Sigmoid colon (tissue), 7 donors: ENCODE measurements around the gene MATN4. TPM values are rescaled to one million over a fixed set of nuclear protein-coding genes. Genes with fewer than 3 reads are reported as not detected.

Source experiments
- DNase-seq: peaks from one replicate; pipeline ENCODE4 v3.0.0-alpha.2; 2019
- H3K27ac ChIP-seq, 4 donors: fragments of 200-600 bp; sonication (generic); one replicate each; pipeline ENCODE4 v1.5.1; 2016 to 2019; ENCODE audit warnings: mild to moderate bottlenecking in 1 of 4
- H3K27me3 ChIP-seq, 3 donors: fragments of 200-600 bp; sonication (generic); one replicate each; pipeline ENCODE4 v1.5.1; 2019; ENCODE audit warnings: mild to moderate bottlenecking in 1 of 3
- H3K36me3 ChIP-seq, 4 donors: fragments of 200-600 bp; sonication (generic); one replicate each; pipeline ENCODE4 v1.5.1; 2016 to 2019
- H3K4me1 ChIP-seq, 4 donors: fragments of 200-600 bp; sonication (generic); one replicate each; pipeline ENCODE4 v1.5.1; 2017 to 2019
- H3K4me3 ChIP-seq, 4 donors: fragments of 200-600 bp; sonication (generic); one replicate each; pipeline ENCODE4 v1.5.1; 2017 to 2019; ENCODE audit warnings: mild to moderate bottlenecking in 2 of 4, moderate library complexity in 1 of 4
- H3K9me3 ChIP-seq, 4 donors: fragments of 200-600 bp in 3 of 4; sonication (generic) in 3 of 4; one replicate each; pipeline versions ENCODE4 v1.5.1 to v1.6.1; 2013 to 2019
- EP300 ChIP-seq, 4 donors: sonication (generic); formaldehyde crosslinking; IDR thresholded peaks; one replicate each; pipeline ENCODE4 v1.6.1; 2017; ENCODE audit warnings: antibody characterized with exemption in 4 of 4
- POLR2A ChIP-seq, 2 donors: fragments of 450-650 bp; IDR thresholded peaks; one replicate each; pipeline ENCODE4 v1.6.1; 2016; ENCODE audit warnings: antibody characterized with exemption in 2 of 2, mild to moderate bottlenecking in 2 of 2, moderate library complexity in 2 of 2
- POLR2AphosphoS5 ChIP-seq, 4 donors: sonication (generic); formaldehyde crosslinking; IDR thresholded peaks; one replicate each; pipeline ENCODE4 v1.6.1; 2017; ENCODE audit warnings: antibody characterized with exemption in 4 of 4
- WGBS, 2 donors: extraction: QIAGEN DNeasy Blood & Tissue Kit; methylation state at CpG; one replicate each; pipeline ENCODE4 v1.1.7; 2013; 5-methylcytosine and 5-hydroxymethylcytosine counted together
- intact Hi-C: fragments of 100-400 bp; cut with DNase I; formaldehyde crosslinking; loops from one replicate; pipeline ENCODE4 v1.15.1; 2023
- polyA plus RNA-seq, 3 donors: library from polyadenylated mRNA; stranded (reverse); fragments of 200-250 nt; gene quantifications; one replicate each; pipeline ENCODE4 v1.2.3, GENCODE V29; 2013
- total RNA-seq, 4 donors: library from RNA; depleted of rRNA; stranded (reverse); fragments of >200 nt; gene quantifications; one replicate each; pipeline ENCODE4 v1.1.0, GENCODE V29; 2016
- TF ChIP-seq, protein P1 (sequence below), 4 experiments: fragments of 450-650 bp in 3 of 4; fragments of 200-600 bp in 1 of 4; IDR thresholded peaks; one replicate each; pipeline ENCODE4 v1.5.1; 2016 to 2019; ENCODE audit warnings: antibody characterized with exemption in 4 of 4, mild to moderate bottlenecking in 3 of 4, moderate library complexity in 2 of 4
- donor health status: healthy with polysubstance abuse.
- donor health status: Bipolar disorder and iron deficiency.
- donor health status: healthy.

MATN4 gene
- total and polyA plus RNA-seq, 7 donors: 0.17 TPM; not detected in 6

DNA sequence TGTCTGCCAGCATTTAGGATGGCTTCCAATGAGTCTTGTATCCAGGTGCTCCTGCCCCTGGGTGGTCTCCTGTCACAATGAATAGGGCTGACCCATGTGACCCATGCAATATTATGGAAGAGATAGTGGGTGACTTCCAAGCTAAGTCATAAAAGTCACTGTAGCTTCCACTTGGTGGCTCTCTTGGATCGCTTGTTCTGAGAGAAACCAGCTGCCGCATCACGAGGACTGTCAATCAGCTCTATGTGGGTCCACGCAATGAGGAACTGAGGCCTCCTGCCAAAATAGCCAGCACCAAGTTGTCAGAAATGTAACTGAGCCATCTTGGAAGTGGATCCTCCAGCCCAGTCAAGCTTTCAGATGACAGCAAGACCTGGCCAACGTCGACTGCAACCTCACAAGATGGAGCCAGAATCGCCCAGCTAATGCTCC is 14.9 kb upstream of the MATN4 start:
- Histone ChIP-seq H3K36me3 (peaks cover 11 to 36% (median 20%) of the 10 kb centered on the region in 4 donors), H3K27ac (peak overlapping the region in 2 of 4 donors; percentile 49 to 59), H3K9me3 (no peaks in the 10 kb centered on the region), H3K4me1 (no peaks in the 10 kb centered on the region), H3K27me3 (no peaks in the 10 kb centered on the region), H3K4me3 (no peak overlapping the region)
- intact Hi-C loops: loop anchor here (5.0 kb wide), 1 partner anchor 39 kb away; the partner anchor contains the start of gene SYS1
- TF ChIP-seq, protein P1, sequence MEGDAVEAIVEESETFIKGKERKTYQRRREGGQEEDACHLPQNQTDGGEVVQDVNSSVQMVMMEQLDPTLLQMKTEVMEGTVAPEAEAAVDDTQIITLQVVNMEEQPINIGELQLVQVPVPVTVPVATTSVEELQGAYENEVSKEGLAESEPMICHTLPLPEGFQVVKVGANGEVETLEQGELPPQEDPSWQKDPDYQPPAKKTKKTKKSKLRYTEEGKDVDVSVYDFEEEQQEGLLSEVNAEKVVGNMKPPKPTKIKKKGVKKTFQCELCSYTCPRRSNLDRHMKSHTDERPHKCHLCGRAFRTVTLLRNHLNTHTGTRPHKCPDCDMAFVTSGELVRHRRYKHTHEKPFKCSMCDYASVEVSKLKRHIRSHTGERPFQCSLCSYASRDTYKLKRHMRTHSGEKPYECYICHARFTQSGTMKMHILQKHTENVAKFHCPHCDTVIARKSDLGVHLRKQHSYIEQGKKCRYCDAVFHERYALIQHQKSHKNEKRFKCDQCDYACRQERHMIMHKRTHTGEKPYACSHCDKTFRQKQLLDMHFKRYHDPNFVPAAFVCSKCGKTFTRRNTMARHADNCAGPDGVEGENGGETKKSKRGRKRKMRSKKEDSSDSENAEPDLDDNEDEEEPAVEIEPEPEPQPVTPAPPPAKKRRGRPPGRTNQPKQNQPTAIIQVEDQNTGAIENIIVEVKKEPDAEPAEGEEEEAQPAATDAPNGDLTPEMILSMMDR (IDR thresholded peaks at IDR 0.05): no peak
- TF ChIP-seq POLR2AphosphoS5 (IDR thresholded peaks at IDR 0.05): peak in 2 of 4 donors; percentile 37 to 44
- no peak for TF ChIP-seq POLR2A (IDR thresholded peaks at IDR 0.05)
- DNase-seq: peak; percentile 79
- 16 to 57% methylated on average over 7 of the region's 7 CpGs for WGBS, 2 donors

DNA sequence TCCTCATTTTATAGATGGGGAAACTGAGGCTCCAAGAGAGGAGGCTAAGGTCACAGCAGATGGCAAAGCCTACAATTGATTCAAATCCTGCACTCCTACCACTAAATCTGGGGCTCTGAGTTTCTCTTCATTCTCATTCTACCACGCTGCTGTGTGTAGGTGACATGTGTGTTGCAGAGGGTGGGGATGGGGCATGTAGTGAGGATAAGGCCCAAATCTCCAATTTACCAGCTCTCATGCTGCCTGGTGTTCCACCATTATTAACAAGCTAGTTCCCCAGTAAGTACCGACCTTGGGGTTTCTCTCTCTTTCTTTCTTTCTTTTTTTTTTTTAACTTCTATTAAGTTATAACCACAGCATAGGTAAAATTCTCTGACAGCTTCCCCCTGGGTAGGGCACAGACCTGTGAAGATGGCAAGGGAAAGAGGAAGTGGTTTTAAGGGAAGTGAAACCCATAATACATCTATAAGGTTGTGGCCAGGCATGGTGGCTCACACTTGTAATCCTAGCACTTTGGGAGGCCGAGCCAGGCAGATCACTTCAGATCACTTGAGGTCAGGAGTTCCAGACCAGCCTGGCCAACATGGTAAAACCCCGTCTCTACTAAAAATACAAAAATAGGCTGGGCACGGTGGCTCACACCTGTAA is 13.0 kb upstream of the MATN4 start:
- Histone ChIP-seq H3K4me1 (peaks cover 0 to 6% (median 2%) of the 10 kb centered on the region in 4 donors), H3K27me3 (peaks cover 3 to 15% (median 9%) of the 10 kb centered on the region in 3 donors), H3K36me3 (peaks cover 5 to 18% (median 11%) of the 10 kb centered on the region in 4 donors), H3K4me3 (no peak overlapping the region), H3K27ac (no peak overlapping the region), H3K9me3 (no peaks in the 10 kb centered on the region)
- TF ChIP-seq POLR2A (IDR thresholded peaks at IDR 0.05): no peak
- no peak for TF ChIP-seq EP300 (IDR thresholded peaks at IDR 0.05)
- TF ChIP-seq, protein P1 (IDR thresholded peaks at IDR 0.05): no peak
- no peak for TF ChIP-seq POLR2AphosphoS5 (IDR thresholded peaks at IDR 0.05)
- intact Hi-C loops: loop anchor here (5.0 kb wide), 1 partner anchor 41 kb away; the partner anchor contains the start of gene SYS1
- DNase-seq: no peak
- 56 to 60% methylated on average over 5 of the region's 5 CpGs for WGBS, 2 donors

DNA sequence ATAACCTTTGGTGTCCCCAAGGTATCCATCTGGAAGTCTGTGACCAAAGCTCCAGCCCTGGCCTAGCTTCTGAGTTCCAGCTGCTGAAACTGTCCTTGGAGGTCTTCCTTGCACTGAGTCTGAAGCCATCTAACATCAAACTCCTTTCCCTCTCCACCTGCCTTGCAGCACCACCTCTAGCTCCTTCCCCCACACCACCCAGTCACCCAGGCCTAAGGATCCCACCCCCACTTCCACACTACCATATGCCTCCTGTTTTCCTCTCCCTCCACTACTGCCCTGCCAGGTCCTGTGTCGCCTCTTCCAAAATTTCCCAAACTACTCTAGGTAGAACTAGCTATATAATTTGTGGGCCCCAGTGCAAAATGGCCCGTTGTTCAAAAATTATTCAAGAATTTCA is 10.8 kb upstream of the MATN4 start:
- H3K36me3 ChIP-seq: no peaks in the 10 kb centered on the region
- no peak overlapping the region for H3K4me3 ChIP-seq
- no peaks in the 10 kb centered on the region for H3K9me3 ChIP-seq
- peaks cover 3 to 34% (median 13%) of the 10 kb centered on the region in 3 donors for H3K27me3 ChIP-seq
- H3K27ac ChIP-seq: no peak overlapping the region
- H3K4me1 ChIP-seq: peaks cover 0 to 8% (median 2%) of the 10 kb centered on the region in 4 donors
- DNase-seq: no peak
- intact Hi-C loops: loop anchor here (1.0 to 2.0 kb wide), 2 partner anchors 118 to 452 kb away; no protein-coding TSS in a partner anchor
- 81 to 86% methylated on average over 2 of the region's 2 CpGs for WGBS, 2 donors
- TF ChIP-seq POLR2AphosphoS5 (IDR thresholded peaks at IDR 0.05): no peak
- no peak for TF ChIP-seq POLR2A (IDR thresholded peaks at IDR 0.05)
- no peak for TF ChIP-seq EP300 (IDR thresholded peaks at IDR 0.05)
- TF ChIP-seq, protein P1 (IDR thresholded peaks at IDR 0.05): no peak

DNA sequence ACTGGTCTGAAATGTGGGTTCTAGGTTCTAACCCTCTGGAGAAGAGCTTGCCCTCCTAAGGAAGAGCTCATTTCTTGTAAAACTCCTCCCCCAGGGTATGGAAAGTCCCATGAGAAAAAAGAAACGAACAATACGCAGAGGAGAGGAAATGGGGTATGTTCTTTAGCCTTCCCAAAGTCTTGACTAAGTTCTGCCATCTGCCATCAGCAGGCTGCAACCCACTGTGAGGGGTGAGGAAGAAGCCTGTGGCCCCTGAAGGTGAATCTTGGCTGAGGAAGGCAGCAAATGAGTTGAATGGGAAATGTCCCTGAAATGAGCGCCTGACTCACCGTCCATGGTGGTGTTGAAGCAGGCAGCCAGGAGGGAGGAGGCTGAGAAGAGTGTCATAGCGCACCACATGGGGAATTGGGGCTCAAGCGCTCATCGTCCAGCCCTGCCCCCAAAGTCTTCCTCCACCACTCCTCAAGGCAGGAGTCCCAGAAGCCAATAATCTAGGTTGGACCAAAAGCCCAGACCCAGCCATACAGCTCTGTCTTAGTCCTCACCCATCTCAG is 10.4 kb upstream of the MATN4 start:
- intact Hi-C loops: loop anchor here (2.0 kb wide), 1 partner anchor 452 kb away; no protein-coding TSS in a partner anchor

More for the DNA sequence above, 10.4 kb upstream of the MATN4 start:
- Histone ChIP-seq H3K36me3 (no peaks in the 10 kb centered on the region), H3K9me3 (no peaks in the 10 kb centered on the region), H3K4me1 (peaks cover 0 to 8% (median 2%) of the 10 kb centered on the region in 4 donors), H3K4me3 (no peak overlapping the region), H3K27ac (no peak overlapping the region), H3K27me3 (peaks cover 3 to 38% (median 18%) of the 10 kb centered on the region in 3 donors)
- TF ChIP-seq POLR2A (IDR thresholded peaks at IDR 0.05) (no peak), POLR2AphosphoS5 (IDR thresholded peaks at IDR 0.05) (no peak), EP300 (IDR thresholded peaks at IDR 0.05) (no peak)
- TF ChIP-seq, protein P1 (IDR thresholded peaks at IDR 0.05): no peak
- DNase-seq: no peak
- WGBS, 2 donors: 76 to 78% methylated on average over 7 of the region's 7 CpGs
